GM13976 (cell line): ENCODE results near the gene ALPG.
"Not testable (repeated sequence)": the region's sequence is repeated elsewhere in the genome, so short reads cannot be mapped to it uniquely, and the experiment has no call there.

Experiments used
- DNase-seq: peaks from one replicate; pipeline ENCODE4 v3.0.0; 2012; ENCODE audit warnings: low spot score
- CTCF ChIP-seq: IDR thresholded peaks from 2 replicates; pipeline ENCODE4 v1.5.1; 2012; ENCODE audit warnings: borderline replicate concordance, mild to moderate bottlenecking; ENCODE audit not compliant: insufficient read depth; ENCODE audit errors: extremely low read depth, missing control alignments, control extremely low read depth
- in situ Hi-C: fragments of 300-500 bp; cut with MboI; formaldehyde crosslinking; loops from one replicate; pipeline ENCODE4 v1.12.0; 2022; ENCODE audit warnings: low sequenced_read_pairs, mixed read lengths, inconsistent platforms; ENCODE audit not compliant: unreplicated experiment

The ALPG gene

GRCh38 chr2:232390661-232391060 lies 16.0 kb upstream of the ALPG start:
- no peak for DNase-seq
- in situ Hi-C loops, result no loop called here

DNA sequence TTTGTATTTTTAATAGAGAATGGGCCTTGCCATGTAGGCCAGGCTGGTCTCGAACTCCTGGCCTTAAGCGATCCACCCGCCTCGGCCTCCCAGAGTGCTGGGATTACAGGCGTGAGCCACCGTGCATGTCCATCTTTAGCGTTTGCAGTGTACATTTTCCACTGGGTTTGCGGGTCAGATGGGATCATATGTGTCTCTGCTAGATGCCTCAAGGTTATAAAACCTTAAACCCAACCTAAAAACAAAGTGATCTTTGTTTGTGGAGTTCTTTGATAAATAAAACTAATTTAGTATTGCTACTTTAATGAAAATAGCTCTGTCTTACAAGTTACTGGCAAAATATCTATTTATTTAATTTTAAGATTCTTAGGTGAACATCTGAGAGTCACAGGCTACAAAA lies 13.1 kb upstream of the ALPG start:
- TF ChIP-seq CTCF, result no peak
- in situ Hi-C loops, result no loop called here

More at GRCh38 chr2:232390661-232391060, 16.0 kb upstream of the ALPG start:
- TF ChIP-seq CTCF, result no peak

GRCh38 chr2:232394431-232394830 lies 12.2 kb upstream of the ALPG start:
- DNase-seq, in situ Hi-C loops: not testable (repeated sequence)

More for the DNA sequence above, 13.1 kb upstream of the ALPG start:
- no peak for DNase-seq

DNA sequence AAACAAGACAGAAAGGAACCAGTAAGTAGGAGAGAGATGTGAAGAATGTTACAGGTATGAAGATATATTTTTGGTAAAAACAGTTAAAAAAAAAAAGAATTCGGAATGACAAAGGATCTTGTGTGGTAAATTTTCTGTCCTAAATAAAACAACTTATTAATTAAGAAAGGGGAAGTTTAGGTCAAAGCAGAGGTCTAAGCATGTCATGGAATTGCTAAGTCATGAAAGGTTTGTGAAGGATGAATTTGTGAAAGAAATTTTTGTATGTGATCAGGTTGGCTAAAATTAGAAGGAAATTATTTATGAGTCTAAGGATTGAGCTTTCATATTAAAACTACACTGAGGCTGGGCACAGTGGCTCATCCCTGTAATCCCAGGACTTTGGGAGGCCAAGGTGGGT lies 11.1 kb upstream of the ALPG start:
- no peak for TF ChIP-seq CTCF
- in situ Hi-C loops, result no loop called here
- no peak for DNase-seq

- TF ChIP-seq CTCF, result no peak
- in situ Hi-C loops, result no loop called here
- no peak for DNase-seq
These were observed 10.0 kb upstream of the ALPG start for GRCh38 chr2:232396683-232397082.

- no peak for TF ChIP-seq CTCF
- no peak for DNase-seq
- in situ Hi-C loops, result no loop called here
These were observed 8.2 kb upstream of the ALPG start for GRCh38 chr2:232398293-232399034.

DNA sequence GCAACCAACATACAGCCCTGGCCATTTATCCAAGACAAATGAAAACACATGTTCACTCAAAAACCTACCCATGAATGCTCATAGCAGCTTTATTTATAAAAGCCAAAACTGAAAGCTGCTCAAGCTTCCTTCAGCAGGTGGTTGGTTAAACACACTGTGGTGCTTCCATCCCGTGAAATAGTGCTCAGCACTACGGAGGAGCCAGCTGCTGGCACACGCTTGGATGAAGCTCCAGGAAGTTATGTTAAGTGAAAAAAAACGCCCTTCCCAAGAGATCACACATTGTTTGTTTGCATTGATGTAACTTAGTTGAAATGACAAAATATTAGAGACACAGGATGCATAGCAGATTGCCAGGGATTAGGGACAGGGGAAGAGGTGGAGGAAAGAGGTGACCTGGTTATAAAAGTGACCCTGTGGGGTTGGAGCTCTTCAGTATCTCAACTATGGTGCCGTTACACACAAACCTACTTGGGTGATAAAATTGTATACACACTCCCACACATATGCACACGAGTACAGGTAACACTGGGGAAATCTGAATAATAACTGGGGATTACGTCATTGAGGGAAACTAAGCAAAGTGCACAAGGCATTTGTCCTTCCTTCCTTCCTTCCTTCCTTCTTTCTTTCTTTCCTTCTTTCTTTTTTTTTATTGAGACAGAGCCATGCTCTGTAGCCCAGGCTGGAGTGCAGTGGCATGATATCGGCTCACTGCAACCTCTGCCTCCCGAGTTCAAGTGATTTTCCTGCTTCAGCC lies 6.2 kb upstream of the ALPG start:
- DNase-seq, result no peak
- in situ Hi-C loops, result no loop called here
- no peak for TF ChIP-seq CTCF
